IMR-90 (cell line): ENCODE measurements around the gene ATXN1. TPM values are rescaled to one million over a fixed set of nuclear protein-coding genes. Genes with fewer than 3 reads are reported as not detected.

Experiments used
- ELK1 ChIP-seq: fragments of 150-350 bp; IDR thresholded peaks from 2 replicates; pipeline ENCODE4 v1.6.1; 2016; ENCODE audit warnings: low read depth, mild to moderate bottlenecking, low read length, moderate library complexity, borderline replicate concordance
- USF2 ChIP-seq: fragments of 150-350 bp; IDR thresholded peaks from 2 replicates; pipeline ENCODE4 v1.6.1; 2017; ENCODE audit warnings: mild to moderate bottlenecking, antibody characterized with exemption, low read length, low read depth
- polyA plus RNA-seq, 3 experiments: library from polyadenylated mRNA; depleted of rRNA; stranded (reverse); fragments of >200 nt; gene quantifications; 2 replicates each; pipeline ENCODE4 v1.2.3, GENCODE V29; 2012; ENCODE audit warnings: low replicate concordance in 1 of 3
- total RNA-seq: library from RNA; depleted of rRNA; stranded (reverse); fragments of >200 nt; gene quantifications from 2 replicates; pipeline ENCODE4 v1.2.3, GENCODE V29; 2012

The ATXN1 gene
- total and polyA plus RNA-seq, 2 of the 4 experiments (the other 2 are of a cell fraction): 7.3 to 11.1 TPM

GRCh38 chr6:16338577-16339264 is 422.5 kb downstream of the ATXN1 start (continued):
- no peak for TF ChIP-seq ELK1
- TF ChIP-seq USF2: no peak
